ENCODE measurements around the gene PPP1R13B.
"Not testable (repeated sequence)": the region's sequence is repeated elsewhere in the genome, so short reads cannot be mapped to it uniquely, and the experiment has no call there.

The PPP1R13B gene

DNA sequence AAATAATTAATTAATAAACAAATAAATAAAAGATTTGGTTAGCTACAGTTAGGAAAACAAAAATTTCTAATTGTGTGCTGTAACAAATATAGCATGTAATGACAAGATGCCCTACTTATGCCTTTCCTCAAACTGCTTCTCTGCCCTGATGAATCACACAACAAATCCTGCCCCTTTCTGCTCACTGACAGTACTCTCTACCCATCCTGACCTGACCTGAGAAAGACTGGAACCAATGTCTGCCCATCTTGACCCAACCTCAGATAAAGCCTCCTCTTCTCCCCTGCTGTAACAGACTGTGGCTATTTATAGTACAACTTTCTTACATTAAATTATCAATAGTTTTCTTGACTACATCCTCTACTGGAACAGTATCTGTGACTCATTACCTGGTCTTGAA, 43.7 kb downstream of the PPP1R13B start:
- Mint-ChIP-seq H3K9me3 (no peaks in the 10 kb centered on the region), H3K4me3 (no peak overlapping the region), H3K36me3 (ENCODE audit: low read depth) (no peaks in the 10 kb centered on the region), H3K4me1 (peaks cover 6% of the 10 kb centered on the region), H3K27ac (peak overlapping the region; percentile 20), H3K27me3 (ENCODE audit: low read depth, poor library complexity) (peaks cover 8% of the 10 kb centered on the region)
- no peak for DNase-seq
- TF ChIP-seq, protein P1, sequence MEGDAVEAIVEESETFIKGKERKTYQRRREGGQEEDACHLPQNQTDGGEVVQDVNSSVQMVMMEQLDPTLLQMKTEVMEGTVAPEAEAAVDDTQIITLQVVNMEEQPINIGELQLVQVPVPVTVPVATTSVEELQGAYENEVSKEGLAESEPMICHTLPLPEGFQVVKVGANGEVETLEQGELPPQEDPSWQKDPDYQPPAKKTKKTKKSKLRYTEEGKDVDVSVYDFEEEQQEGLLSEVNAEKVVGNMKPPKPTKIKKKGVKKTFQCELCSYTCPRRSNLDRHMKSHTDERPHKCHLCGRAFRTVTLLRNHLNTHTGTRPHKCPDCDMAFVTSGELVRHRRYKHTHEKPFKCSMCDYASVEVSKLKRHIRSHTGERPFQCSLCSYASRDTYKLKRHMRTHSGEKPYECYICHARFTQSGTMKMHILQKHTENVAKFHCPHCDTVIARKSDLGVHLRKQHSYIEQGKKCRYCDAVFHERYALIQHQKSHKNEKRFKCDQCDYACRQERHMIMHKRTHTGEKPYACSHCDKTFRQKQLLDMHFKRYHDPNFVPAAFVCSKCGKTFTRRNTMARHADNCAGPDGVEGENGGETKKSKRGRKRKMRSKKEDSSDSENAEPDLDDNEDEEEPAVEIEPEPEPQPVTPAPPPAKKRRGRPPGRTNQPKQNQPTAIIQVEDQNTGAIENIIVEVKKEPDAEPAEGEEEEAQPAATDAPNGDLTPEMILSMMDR (IDR thresholded peaks at IDR 0.05) = no peak

DNA sequence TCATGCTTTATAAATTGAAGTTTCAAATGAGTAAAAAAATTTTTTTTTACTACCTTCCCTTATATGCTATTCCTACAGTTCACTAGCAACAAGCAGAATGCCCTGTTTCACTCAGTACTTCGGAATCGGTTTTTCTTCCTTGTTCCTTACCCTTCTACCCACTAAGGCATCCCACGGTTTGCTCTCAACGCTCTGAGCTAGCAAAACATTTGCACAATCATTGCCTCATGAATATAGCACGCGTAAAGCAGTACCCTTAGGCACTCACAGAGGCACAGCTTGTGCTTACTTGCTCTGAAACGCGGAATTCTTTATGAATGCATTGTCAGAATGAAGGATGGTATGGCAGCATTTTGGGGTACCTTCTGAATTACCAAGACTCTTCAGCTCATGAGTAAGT, 45.0 kb downstream of the PPP1R13B start:
- DNase-seq = no peak
- TF ChIP-seq, protein P1 (IDR thresholded peaks at IDR 0.05) = no peak
- no peaks in the 10 kb centered on the region for H3K36me3 Mint-ChIP-seq (ENCODE audit: low read depth)
- peaks cover 8% of the 10 kb centered on the region for H3K27me3 Mint-ChIP-seq (ENCODE audit: low read depth, poor library complexity)
- no peaks in the 10 kb centered on the region for H3K9me3 Mint-ChIP-seq
- no peak overlapping the region for H3K4me3 Mint-ChIP-seq
- peaks cover 6% of the 10 kb centered on the region for H3K4me1 Mint-ChIP-seq
- no peak overlapping the region for H3K27ac Mint-ChIP-seq

DNA sequence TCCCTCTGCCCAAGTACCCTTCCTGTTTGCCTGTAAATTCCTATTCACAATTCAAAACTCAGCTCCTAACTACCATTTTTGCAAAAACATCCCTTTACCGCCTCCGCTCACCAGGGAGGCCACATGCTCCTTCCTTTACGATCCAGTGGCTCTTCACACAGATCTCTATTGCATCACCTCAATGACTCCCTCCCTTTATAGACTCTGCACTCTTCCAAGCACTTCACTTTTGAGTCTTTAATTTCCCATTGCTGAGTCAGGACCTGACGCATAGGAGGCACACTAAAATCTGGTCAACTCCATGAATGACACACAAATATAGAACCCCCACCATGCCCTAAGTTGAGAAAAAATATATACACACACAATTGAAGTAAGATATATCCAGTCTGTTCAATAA, 45.9 kb downstream of the PPP1R13B start:
- DNase-seq = no peak
- Mint-ChIP-seq H3K4me3 (no peak overlapping the region), H3K27ac (no peak overlapping the region), H3K36me3 (ENCODE audit: low read depth) (no peaks in the 10 kb centered on the region), H3K4me1 (peaks cover 6% of the 10 kb centered on the region), H3K27me3 (ENCODE audit: low read depth, poor library complexity) (peaks cover 2% of the 10 kb centered on the region), H3K9me3 (no peaks in the 10 kb centered on the region)
- TF ChIP-seq, protein P1 (IDR thresholded peaks at IDR 0.05) = no peak

DNA sequence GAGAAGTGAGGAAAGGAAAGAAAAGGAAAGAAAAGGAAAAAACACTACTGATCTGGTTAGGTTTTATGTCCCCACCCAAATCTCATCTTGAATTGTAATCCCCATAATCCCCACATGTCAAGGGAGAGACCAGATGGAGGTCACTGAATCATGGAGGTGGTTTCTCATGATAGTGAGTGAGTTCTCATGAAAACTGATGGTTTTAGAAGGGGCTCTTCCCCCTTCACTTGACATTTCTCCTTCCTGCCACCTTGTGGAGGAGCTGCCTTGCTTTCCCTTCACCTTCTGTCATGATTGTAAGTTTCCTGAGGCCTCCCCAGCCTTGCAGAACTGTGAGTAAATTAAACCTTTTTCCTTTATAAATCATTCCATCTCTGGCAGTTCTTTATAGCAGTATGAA, 54.2 kb downstream of the PPP1R13B start:
- not testable (repeated sequence) for H3K4me3 Mint-ChIP-seq; H3K4me1 Mint-ChIP-seq; H3K27me3 Mint-ChIP-seq (ENCODE audit: low read depth, poor library complexity); DNase-seq; H3K27ac Mint-ChIP-seq; H3K9me3 Mint-ChIP-seq; H3K36me3 Mint-ChIP-seq (ENCODE audit: low read depth)

DNA sequence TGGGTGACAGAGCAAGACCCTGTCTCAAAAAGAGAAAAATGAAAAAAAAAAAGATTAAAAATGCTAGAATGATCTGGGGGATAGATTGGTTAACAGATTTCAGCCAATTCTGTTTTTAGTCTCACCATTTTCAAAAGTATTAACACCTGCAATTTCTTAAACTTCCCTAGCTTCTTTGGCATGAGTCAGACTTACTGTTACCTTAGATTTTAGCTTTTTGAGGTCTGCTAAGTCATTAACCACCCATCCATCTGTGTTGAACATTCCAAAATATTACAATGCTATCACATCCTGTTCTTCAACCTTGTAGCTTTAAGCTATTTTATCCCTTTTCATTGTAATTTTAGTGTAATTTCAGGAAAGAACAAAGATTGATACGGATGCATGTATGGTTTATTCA, 59.3 kb downstream of the PPP1R13B start:
- H3K4me1 Mint-ChIP-seq = no peaks in the 10 kb centered on the region
- H3K27me3 Mint-ChIP-seq (ENCODE audit: low read depth, poor library complexity) = no peaks in the 10 kb centered on the region
- H3K4me3 Mint-ChIP-seq = no peak overlapping the region
- H3K36me3 Mint-ChIP-seq (ENCODE audit: low read depth) = no peaks in the 10 kb centered on the region
- TF ChIP-seq, protein P1 (IDR thresholded peaks at IDR 0.05) = no peak
- no peaks in the 10 kb centered on the region for H3K9me3 Mint-ChIP-seq
- DNase-seq = no peak
- no peak overlapping the region for H3K27ac Mint-ChIP-seq

DNA sequence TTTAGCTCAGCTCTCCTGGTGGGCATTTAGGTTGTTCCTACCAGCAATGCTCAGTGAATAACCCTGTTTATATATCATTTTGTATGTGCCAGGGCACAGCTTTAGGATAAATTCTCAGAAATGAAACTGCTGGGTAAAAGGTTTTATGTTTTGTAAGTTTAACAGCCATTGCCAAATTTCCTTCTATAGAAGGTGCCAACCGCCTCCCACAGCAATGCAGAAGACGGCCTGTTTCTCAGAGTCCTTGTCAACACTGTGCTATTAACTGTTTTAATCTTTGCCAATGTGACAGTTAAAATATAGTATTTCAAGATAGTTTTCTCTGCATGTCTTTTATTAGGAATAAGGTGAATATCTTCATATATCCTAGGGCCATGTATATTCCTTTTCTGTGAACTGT, 65.0 kb downstream of the PPP1R13B start:
- Mint-ChIP-seq H3K36me3 (ENCODE audit: low read depth) (peaks cover 5% of the 10 kb centered on the region), H3K4me1 (no peaks in the 10 kb centered on the region), H3K4me3 (no peak overlapping the region), H3K27me3 (ENCODE audit: low read depth, poor library complexity) (no peaks in the 10 kb centered on the region), H3K9me3 (no peaks in the 10 kb centered on the region), H3K27ac (no peak overlapping the region)
- TF ChIP-seq, protein P1 (IDR thresholded peaks at IDR 0.05) = no peak
- no peak for DNase-seq

DNA sequence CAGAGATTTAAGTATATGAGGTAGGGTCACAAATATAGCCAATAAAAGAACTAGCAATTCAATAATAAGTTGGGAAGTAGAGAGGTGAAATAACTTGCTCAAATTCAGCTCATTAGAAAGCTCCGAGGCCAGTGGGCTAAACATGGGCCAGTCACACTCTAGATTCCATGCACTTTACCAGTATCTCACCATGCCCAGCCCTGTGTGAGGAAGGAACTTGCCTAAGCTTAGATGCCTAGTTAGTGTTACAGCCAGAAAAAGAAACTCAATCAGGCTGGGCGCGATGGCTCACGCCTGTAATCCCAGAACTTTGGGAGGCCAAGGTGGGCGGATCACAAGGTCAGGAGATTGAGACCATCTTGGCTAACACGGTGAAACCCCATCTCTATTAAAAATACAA, 71.1 kb downstream of the PPP1R13B start:
- not testable (repeated sequence) for H3K4me1 Mint-ChIP-seq; H3K9me3 Mint-ChIP-seq; H3K27me3 Mint-ChIP-seq (ENCODE audit: low read depth, poor library complexity); DNase-seq; H3K4me3 Mint-ChIP-seq
- Mint-ChIP-seq H3K27ac (peak overlapping the region; percentile 83), H3K36me3 (ENCODE audit: low read depth) (peaks cover 18% of the 10 kb centered on the region)
